ENCODE results near the gene KLRG1.

The KLRG1 gene

GRCh38 chr12:8989413-8989812 is at the start of gene KLRG1:
TSS of gene KLRG1 (plus strand) at chr12:8989546. CDS start at chr12:8989636, 90 bp downstream.
- H3K4me3 ChIP-seq (ENCODE audit: low read depth, low read length): no peak within 1 kb of the TSS
- no peak for DNase-seq (ENCODE audit: low read depth)
- TF ChIP-seq CTCF (IDR thresholded peaks at IDR 0.05; ENCODE audit: low read depth, low read length, missing control alignments): no peak

GRCh38 chr12:8941691-8942478 is 47.5 kb upstream of the KLRG1 start:
- no peak for TF ChIP-seq CTCF (IDR thresholded peaks at IDR 0.05; ENCODE audit: low read depth, low read length, missing control alignments)
- no peak for DNase-seq (ENCODE audit: low read depth)
- H3K4me3 ChIP-seq (ENCODE audit: low read depth, low read length): no peak overlapping the region

GRCh38 chr12:8943565-8944186 is 45.7 kb upstream of the KLRG1 start:
- no peak for DNase-seq (ENCODE audit: low read depth)
- no peak overlapping the region for H3K4me3 ChIP-seq (ENCODE audit: low read depth, low read length)
- no peak for TF ChIP-seq CTCF (IDR thresholded peaks at IDR 0.05; ENCODE audit: low read depth, low read length, missing control alignments)

GRCh38 chr12:8946733-8947132 is 42.6 kb upstream of the KLRG1 start:
- no peak for TF ChIP-seq CTCF (IDR thresholded peaks at IDR 0.05; ENCODE audit: low read depth, low read length, missing control alignments)
- no peak for DNase-seq (ENCODE audit: low read depth)
- H3K4me3 ChIP-seq (ENCODE audit: low read depth, low read length): no peak overlapping the region; the same call in 1 of the 2 replicates

GRCh38 chr12:8947737-8948136 is 41.6 kb upstream of the KLRG1 start:
- DNase-seq (ENCODE audit: low read depth): no peak
- peak overlapping the region; percentile 69; the same call in 1 of the 2 replicates for H3K4me3 ChIP-seq (ENCODE audit: low read depth, low read length)
- no peak for TF ChIP-seq CTCF (IDR thresholded peaks at IDR 0.05; ENCODE audit: low read depth, low read length, missing control alignments)

GRCh38 chr12:8948701-8949341 is 40.5 kb upstream of the KLRG1 start:
- peak overlapping the region; percentile 69 for H3K4me3 ChIP-seq (ENCODE audit: low read depth, low read length)
- no peak for DNase-seq (ENCODE audit: low read depth)
- TF ChIP-seq CTCF (IDR thresholded peaks at IDR 0.05; ENCODE audit: low read depth, low read length, missing control alignments): no peak
